GM13976 (cell line): ENCODE measurements around the gene THSD4.

Experiments used
- DNase-seq: peaks from one replicate; pipeline ENCODE4 v3.0.0; 2012; ENCODE audit warnings: low spot score
- in situ Hi-C: fragments of 300-500 bp; cut with MboI; formaldehyde crosslinking; loops from one replicate; pipeline ENCODE4 v1.12.0; 2022; ENCODE audit warnings: low sequenced_read_pairs, mixed read lengths, inconsistent platforms; ENCODE audit not compliant: unreplicated experiment
- TF ChIP-seq, protein P1 (sequence below): IDR thresholded peaks from 2 replicates; pipeline ENCODE4 v1.5.1; 2012; ENCODE audit warnings: borderline replicate concordance, mild to moderate bottlenecking; ENCODE audit not compliant: insufficient read depth; ENCODE audit errors: extremely low read depth, missing control alignments, control extremely low read depth

The THSD4 gene

DNA sequence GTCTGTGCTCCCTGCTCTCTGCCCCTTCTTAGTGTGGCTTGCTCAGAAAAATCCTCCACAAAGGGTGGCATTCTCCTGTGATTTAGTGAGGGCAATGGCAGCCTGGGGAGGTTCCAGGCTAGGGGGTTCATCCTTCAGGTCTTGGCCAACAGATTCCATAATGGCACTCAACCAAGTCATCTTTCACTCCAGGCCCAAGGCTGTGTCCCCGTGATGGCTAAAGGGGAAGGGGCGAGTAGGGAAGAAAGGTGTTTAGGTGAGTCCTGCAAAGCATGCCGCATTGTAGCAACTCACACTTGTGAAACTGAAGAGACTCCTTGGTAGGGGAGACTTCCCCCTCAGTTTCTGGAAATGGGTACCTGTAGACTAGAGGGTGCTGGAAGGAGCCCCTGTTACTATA is 105.6 kb downstream of the THSD4 start:
- in situ Hi-C loops, result no loop called here
- TF ChIP-seq, protein P1, sequence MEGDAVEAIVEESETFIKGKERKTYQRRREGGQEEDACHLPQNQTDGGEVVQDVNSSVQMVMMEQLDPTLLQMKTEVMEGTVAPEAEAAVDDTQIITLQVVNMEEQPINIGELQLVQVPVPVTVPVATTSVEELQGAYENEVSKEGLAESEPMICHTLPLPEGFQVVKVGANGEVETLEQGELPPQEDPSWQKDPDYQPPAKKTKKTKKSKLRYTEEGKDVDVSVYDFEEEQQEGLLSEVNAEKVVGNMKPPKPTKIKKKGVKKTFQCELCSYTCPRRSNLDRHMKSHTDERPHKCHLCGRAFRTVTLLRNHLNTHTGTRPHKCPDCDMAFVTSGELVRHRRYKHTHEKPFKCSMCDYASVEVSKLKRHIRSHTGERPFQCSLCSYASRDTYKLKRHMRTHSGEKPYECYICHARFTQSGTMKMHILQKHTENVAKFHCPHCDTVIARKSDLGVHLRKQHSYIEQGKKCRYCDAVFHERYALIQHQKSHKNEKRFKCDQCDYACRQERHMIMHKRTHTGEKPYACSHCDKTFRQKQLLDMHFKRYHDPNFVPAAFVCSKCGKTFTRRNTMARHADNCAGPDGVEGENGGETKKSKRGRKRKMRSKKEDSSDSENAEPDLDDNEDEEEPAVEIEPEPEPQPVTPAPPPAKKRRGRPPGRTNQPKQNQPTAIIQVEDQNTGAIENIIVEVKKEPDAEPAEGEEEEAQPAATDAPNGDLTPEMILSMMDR, result no peak
- no peak for DNase-seq

DNA sequence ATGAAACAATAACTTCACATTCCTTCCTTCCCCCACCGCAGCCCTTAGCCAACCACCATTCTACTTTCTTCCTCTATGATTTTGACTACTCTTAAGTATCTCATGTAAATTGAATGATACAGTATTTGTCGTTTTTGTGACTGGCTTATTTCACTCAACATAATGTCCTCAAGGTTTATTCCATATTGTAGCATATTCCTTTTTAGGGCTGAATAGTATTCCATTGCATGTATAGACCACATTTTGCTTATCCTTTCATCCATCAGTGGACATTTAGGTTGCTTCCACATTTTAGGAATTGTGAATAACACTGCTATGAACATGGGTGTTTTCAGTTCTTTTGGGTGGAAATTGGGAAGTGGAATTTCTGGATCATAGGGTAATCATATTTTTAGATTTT is 106.1 kb downstream of the THSD4 start:
- TF ChIP-seq, protein P1, result no peak
- in situ Hi-C loops, result no loop called here
- no peak for DNase-seq

DNA sequence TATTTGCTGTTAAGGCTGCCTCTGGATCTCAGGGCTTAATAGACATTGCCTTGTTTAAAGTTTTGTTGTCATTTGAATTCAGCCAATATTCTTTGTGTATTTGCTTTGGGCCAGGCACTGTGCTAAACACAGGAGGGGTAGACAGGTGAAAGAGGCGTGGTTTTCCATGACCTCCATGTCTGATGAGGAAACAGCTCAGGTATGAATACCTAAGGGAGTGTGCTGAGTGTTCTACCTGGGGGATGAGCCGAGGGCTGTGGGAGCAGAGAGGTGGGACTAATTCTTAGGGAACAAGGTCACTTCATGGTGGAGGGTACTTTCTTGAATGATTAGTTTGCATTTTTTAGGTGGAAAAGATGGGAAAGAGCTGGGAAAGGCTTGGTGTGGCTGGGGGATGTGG is 108.2 kb downstream of the THSD4 start:
- TF ChIP-seq, protein P1, result no peak
- DNase-seq, result no peak
- in situ Hi-C loops, result no loop called here

DNA sequence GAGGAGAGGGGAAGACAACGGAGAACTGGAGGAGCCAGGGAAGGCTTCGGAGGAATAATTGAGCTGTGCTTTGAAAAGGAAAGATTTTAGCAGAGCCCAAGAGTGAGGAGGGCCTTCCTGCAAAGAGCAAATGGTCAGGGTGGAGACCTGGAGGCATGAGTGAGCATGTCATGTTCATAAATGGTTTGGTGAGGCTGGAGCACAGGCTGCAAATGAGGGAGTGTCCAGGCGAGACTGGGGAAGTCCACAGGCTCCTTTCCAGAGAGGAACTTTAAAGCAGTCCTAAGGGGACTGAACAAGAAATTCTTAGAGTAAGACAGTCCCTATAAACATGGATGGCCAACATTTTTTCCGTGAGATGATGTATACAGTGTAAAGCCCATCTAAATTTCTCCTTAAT is 108.8 kb downstream of the THSD4 start:
- in situ Hi-C loops, result no loop called here
- TF ChIP-seq, protein P1, result no peak
- DNase-seq, result no peak

DNA sequence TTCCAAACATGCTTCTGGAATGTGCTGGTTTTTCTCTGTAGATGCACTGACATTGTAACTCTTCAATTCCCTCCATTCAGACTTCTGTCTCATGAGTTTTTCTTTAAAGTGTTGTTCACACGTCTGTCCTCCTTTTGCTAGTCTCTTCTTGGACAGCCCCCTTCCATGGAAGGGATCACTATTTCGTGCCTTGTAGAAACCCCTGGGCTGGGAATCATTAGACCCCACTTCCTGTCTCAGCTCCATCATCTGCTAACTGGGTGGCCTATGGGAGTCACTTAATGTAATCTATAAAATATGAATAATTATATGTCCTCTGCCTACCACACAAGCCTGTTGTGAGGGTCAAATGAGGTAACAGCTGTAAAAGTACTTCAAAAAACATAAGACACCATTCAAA is 110.6 kb downstream of the THSD4 start:
- DNase-seq, result no peak
- in situ Hi-C loops, result no loop called here
- TF ChIP-seq, protein P1, result no peak

DNA sequence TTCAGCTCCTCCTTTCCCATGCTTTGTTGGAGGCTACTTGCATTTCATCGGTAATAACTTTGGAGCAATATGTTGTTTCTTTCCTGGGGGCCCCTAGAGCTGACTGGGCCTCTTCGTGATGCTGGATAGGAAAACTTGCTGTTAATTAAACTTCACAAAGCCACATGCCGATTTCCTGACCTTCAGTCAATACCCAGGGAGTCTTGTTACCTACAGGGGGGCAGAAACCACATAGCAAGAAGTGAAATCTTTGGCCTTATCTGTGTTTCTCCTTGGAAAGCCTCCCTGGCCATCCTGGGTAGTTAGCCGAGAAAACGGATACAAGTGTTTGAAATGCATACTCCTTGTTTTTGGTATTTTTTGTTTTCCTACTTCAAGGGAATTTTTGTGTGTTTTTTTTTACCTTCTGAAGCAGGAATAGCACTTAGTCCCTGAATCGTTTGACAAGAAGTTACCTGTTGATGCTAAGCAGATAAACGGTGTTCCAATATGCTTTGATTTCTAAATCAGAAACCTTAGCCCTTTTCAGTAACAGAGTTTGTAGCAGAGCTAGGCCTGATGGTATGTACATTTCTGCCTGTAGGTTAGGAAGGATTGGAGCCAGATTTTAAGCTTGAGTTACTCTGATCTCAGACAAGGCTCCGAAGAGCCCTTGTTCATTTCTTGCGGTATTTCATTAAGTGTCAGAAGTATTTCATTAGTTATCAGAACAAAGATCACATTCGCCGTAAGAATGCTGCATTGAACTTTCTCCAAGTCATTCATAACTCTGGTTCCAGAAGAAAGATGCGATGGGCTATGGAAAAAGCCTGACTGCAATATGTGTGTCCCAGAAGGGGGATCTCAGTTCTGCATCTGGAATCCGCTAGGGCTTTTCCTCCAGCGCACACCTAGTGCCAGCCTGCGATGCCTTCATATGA is 111.5 kb downstream of the THSD4 start:
- in situ Hi-C loops, result no loop called here
- no peak for DNase-seq
- TF ChIP-seq, protein P1, result no peak
